Stimulated activated naive B cell treated with anti-CD40 and anti-IgM and Interleukin-4, amounts not matched to agents 10 μg/mL and 1 μg/mL and 100 μg/mL, for 72 hours (primary cell): ENCODE data around the gene XBP1.

ENCODE experiments used
- ATAC-seq, 2 donors: fragments of 150-1000 bp; cut with Tn5 transposase; replicated peaks; 2 replicates each; pipeline ENCODE4 v1.10.0; 2021; ENCODE audit warnings: moderate library complexity in 1 of 2
- DNase-seq: peaks from one replicate; pipeline ENCODE4 v3.0.0; 2021
- H3K27ac Mint-ChIP-seq: one replicate; pipeline ENCODE4 v1.8.0; 2022; ENCODE audit warnings: mild to moderate bottlenecking, mixed read lengths
- H3K27me3 Mint-ChIP-seq, 2 donors: one replicate each; pipeline ENCODE4 v1.8.0; 2022; ENCODE audit warnings: mixed read lengths in 2 of 2
- H3K36me3 Mint-ChIP-seq, 2 donors: one replicate each; pipeline ENCODE4 v1.8.0; 2022; ENCODE audit warnings: mixed read lengths in 2 of 2, mild to moderate bottlenecking in 1 of 2
- H3K4me1 Mint-ChIP-seq, 2 donors: one replicate each; pipeline ENCODE4 v1.8.0; 2022; ENCODE audit warnings: mixed read lengths in 2 of 2, mild to moderate bottlenecking in 1 of 2
- H3K4me3 Mint-ChIP-seq, 2 donors: one replicate each; pipeline ENCODE4 v1.8.0; 2022; ENCODE audit warnings: mild to moderate bottlenecking in 2 of 2, mixed read lengths in 2 of 2, moderate library complexity in 1 of 2
- H3K9me3 Mint-ChIP-seq, 2 donors: one replicate each; pipeline ENCODE4 v1.8.0; 2022; ENCODE audit warnings: mixed read lengths in 2 of 2, mild to moderate bottlenecking in 1 of 2

XBP1 gene

DNA sequence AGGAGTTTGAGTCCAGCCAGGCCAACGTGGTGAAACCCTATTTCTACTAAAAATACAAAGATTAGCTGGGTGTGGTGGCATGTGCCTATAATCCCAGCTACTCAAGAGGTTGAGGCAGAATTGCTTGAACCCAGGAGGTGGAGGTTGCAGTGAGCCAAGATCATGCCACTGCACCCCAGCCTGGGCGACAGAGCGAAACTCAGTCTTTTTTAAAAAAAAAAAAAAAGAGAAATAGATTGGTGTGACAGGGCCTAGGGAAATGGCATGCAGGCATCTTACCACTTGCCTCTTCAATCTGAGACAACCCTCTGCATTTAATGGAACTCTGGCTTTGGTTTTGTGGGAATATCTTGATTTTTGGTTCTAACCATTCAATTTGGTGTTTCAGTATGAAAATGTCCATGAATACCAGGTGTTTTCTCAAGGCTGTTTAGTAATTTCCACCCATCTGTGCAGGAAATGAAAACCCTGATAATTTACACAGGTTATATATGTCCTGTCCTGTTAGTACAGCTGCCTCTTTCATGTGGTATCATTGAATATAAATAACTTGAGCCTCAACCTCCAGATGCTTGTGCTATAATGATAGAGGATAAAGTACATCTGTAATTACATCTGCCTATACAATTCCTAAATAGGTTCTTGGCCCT, 8.4 kb downstream of the XBP1 start:
- peak; percentile 79 to 80 for ATAC-seq
- peak overlapping the region in 1 of 2 donors; percentile 17 for H3K4me3 Mint-ChIP-seq
- peaks cover 46 to 47% of the 10 kb centered on the region in 2 donors for H3K36me3 Mint-ChIP-seq
- H3K4me1 Mint-ChIP-seq = peaks cover 44 to 81% of the 10 kb centered on the region in 2 donors
- H3K27me3 Mint-ChIP-seq = no peaks in the 10 kb centered on the region
- H3K27ac Mint-ChIP-seq = peak overlapping the region; percentile 69
- no peak for DNase-seq
- H3K9me3 Mint-ChIP-seq = no peaks in the 10 kb centered on the region

DNA sequence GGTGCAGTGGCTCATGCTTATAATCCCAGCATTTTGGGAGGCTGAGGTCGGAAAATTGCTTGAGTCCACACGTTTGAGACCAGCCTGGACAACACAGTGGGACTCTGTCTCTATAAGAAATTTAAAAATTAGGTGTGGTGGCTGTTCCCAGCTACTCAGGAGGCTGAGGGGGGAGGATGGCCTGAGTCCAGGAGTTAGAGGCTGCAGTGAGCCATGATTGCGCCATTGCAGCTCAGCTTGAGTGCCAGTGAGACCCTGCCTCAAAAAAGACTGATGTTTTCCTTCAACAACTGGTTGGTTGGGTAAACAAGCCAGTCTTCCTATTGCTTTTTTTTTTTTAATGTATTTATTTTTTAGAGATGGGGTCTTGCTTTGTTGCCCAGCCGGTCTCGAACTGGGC, 9.2 kb downstream of the XBP1 start:
- H3K36me3 Mint-ChIP-seq = peaks cover 43 to 52% of the 10 kb centered on the region in 2 donors
- H3K27me3 Mint-ChIP-seq = no peaks in the 10 kb centered on the region
- no peaks in the 10 kb centered on the region for H3K9me3 Mint-ChIP-seq
- DNase-seq (no peak), ATAC-seq (no peak)
- H3K27ac Mint-ChIP-seq = no peak overlapping the region
- no peak overlapping the region for H3K4me3 Mint-ChIP-seq
- H3K4me1 Mint-ChIP-seq = peaks cover 37 to 72% of the 10 kb centered on the region in 2 donors

GRCh38 chr22:28788601-28789000, 11.8 kb downstream of the XBP1 start:
- Mint-ChIP-seq H3K27ac (no peak overlapping the region), H3K36me3 (peaks cover 42 to 50% of the 10 kb centered on the region in 2 donors), H3K27me3 (no peaks in the 10 kb centered on the region), H3K9me3 (no peaks in the 10 kb centered on the region), H3K4me1 (peaks cover 23 to 50% of the 10 kb centered on the region in 2 donors), H3K4me3 (no peak overlapping the region)
- DNase-seq (no peak), ATAC-seq (no peak)

- ATAC-seq (no peak), DNase-seq (no peak)
- Mint-ChIP-seq H3K4me1 (peaks cover 6 to 8% of the 10 kb centered on the region in 2 donors), H3K4me3 (no peak overlapping the region), H3K9me3 (no peaks in the 10 kb centered on the region), H3K36me3 (peaks cover 32 to 42% of the 10 kb centered on the region in 2 donors), H3K27ac (no peak overlapping the region), H3K27me3 (no peaks in the 10 kb centered on the region)
These were observed 16.3 kb downstream of the XBP1 start for GRCh38 chr22:28783786-28784671.

DNA sequence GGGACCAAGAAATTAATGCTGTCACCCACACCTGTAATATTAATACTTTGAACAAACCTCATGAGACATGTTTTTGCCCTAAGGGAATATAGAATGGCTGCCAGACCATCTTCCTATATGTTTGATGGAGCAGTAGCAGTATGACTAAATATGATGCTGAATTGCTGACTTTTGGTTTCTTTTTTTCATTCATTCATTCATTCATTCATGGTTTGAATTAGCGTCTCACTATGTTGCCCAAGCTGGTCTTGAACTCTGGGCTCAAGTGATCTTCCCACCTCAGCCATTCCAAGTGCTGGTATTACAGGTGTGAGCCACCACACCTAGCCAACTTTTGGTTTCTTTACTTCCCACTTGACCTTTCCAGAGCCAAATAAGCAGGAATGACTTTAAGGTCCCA, 20.1 kb downstream of the XBP1 start:
- Mint-ChIP-seq H3K27ac (no peak overlapping the region), H3K36me3 (peaks cover 30 to 34% of the 10 kb centered on the region in 2 donors), H3K4me3 (no peak overlapping the region), H3K9me3 (no peaks in the 10 kb centered on the region), H3K27me3 (no peaks in the 10 kb centered on the region), H3K4me1 (peaks cover 2 to 18% of the 10 kb centered on the region in 2 donors)
- no peak for ATAC-seq
- no peak for DNase-seq

- DNase-seq = no peak
- H3K27me3 Mint-ChIP-seq = no peaks in the 10 kb centered on the region
- ATAC-seq = no peak
- peaks cover 3 to 23% of the 10 kb centered on the region in 2 donors for H3K4me1 Mint-ChIP-seq
- peaks cover 26 to 33% of the 10 kb centered on the region in 2 donors for H3K36me3 Mint-ChIP-seq
- no peak overlapping the region for H3K27ac Mint-ChIP-seq
- no peak overlapping the region for H3K4me3 Mint-ChIP-seq
- no peaks in the 10 kb centered on the region for H3K9me3 Mint-ChIP-seq
These were observed 20.5 kb downstream of the XBP1 start for GRCh38 chr22:28779833-28780232.

GRCh38 chr22:28774378-28774777, 26.0 kb downstream of the XBP1 start:
- peaks cover 15 to 36% of the 10 kb centered on the region in 2 donors for H3K4me1 Mint-ChIP-seq
- peaks cover 16 to 25% of the 10 kb centered on the region in 2 donors for H3K36me3 Mint-ChIP-seq
- peak overlapping the region; percentile 47 to 72 for H3K4me3 Mint-ChIP-seq
- no peaks in the 10 kb centered on the region for H3K27me3 Mint-ChIP-seq
- DNase-seq = no peak
- H3K27ac Mint-ChIP-seq = peak overlapping the region; percentile 84
- no peak for ATAC-seq
- H3K9me3 Mint-ChIP-seq = peaks cover 2 to 5% of the 10 kb centered on the region in 2 donors

GRCh38 chr22:28773461-28773867, 26.9 kb downstream of the XBP1 start:
- Mint-ChIP-seq H3K27ac (peak overlapping the region; percentile 95), H3K4me3 (peak overlapping the region; percentile 88 to 93), H3K36me3 (peaks cover 16 to 25% of the 10 kb centered on the region in 2 donors), H3K9me3 (peaks cover 2 to 5% of the 10 kb centered on the region in 2 donors), H3K27me3 (no peaks in the 10 kb centered on the region), H3K4me1 (peaks cover 15 to 36% of the 10 kb centered on the region in 2 donors)
- DNase-seq (no peak), ATAC-seq (peak; percentile 3 to 4)

DNA sequence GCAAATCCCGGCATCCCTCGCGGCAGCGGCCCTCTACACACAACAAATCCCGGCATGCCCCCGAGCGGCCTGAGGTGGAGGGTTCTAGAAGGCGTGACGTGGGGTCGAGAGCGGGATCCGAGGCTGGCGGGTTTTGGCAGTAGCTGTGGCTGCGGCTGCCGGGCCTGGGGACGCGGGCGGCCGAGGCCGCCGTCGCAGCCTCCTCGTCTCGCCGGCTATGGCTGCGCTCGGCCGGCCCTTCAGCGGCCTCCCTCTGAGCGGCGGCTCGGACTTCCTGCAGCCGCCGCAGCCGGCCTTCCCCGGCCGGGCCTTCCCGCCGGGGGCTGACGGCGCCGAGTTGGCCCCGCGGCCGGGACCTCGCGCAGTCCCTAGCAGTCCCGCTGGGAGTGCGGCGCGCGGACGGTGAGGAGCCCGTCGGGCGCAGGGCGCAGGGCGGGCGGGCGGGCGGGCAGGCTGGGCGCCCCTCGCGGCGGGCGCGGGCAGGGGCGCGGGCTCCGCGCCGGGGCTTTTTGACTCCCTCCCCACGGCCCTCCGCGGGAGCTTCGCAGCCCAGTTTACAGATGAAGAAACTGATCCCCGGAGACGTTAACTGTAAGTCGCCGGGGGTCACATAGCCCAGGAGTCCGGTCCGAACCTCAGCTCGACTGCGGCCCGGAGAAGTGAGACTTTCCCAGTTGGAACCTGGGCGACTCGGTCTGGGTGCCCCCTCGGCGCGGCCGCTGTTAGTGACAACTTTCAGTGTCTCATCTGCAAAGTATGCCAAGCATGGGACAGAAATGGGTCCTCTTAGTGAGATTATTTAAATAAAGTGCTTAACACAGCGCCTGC, 27.5 kb downstream of the XBP1 start, which contains the start of gene CCDC117:
Gene CCDC117 (plus strand): TSS at position 63 of the 828 bp plus-strand sequence. CDS start 155 bp downstream, at position 218.
- peak within 1 kb of the TSS; percentile 97 for H3K27ac Mint-ChIP-seq
- peaks cover 2 to 5% of the 10 kb centered on the region in 2 donors for H3K9me3 Mint-ChIP-seq
- peaks cover 16 to 25% of the 10 kb centered on the region in 2 donors for H3K36me3 Mint-ChIP-seq
- ATAC-seq = peak; percentile 95 to 97
- H3K4me3 Mint-ChIP-seq = peak within 1 kb of the TSS; percentile 93
- H3K27me3 Mint-ChIP-seq = no peaks in the 10 kb centered on the region
- peaks cover 15 to 32% of the 10 kb centered on the region in 2 donors for H3K4me1 Mint-ChIP-seq
- DNase-seq = peak; percentile 90

- Mint-ChIP-seq H3K9me3 (peaks cover 2 to 5% of the 10 kb centered on the region in 2 donors), H3K36me3 (peaks cover 15 to 24% of the 10 kb centered on the region in 2 donors), H3K27ac (peak overlapping the region; percentile 25), H3K4me3 (no peak overlapping the region), H3K4me1 (peaks cover 15 to 27% of the 10 kb centered on the region in 2 donors), H3K27me3 (no peaks in the 10 kb centered on the region)
- DNase-seq (no peak), ATAC-seq (no peak)
These were observed 29.1 kb downstream of the XBP1 start for GRCh38 chr22:28771195-28771791.

- Mint-ChIP-seq H3K27me3 (no peaks in the 10 kb centered on the region), H3K4me1 (peaks cover 9 to 11% of the 10 kb centered on the region in 2 donors), H3K4me3 (no peak overlapping the region), H3K9me3 (peaks cover 2 to 5% of the 10 kb centered on the region in 2 donors), H3K27ac (no peak overlapping the region), H3K36me3 (peaks cover 4 to 8% of the 10 kb centered on the region in 2 donors)
- DNase-seq (no peak), ATAC-seq (no peak)
These were observed 30.8 kb downstream of the XBP1 start for GRCh38 chr22:28769394-28770085.

DNA sequence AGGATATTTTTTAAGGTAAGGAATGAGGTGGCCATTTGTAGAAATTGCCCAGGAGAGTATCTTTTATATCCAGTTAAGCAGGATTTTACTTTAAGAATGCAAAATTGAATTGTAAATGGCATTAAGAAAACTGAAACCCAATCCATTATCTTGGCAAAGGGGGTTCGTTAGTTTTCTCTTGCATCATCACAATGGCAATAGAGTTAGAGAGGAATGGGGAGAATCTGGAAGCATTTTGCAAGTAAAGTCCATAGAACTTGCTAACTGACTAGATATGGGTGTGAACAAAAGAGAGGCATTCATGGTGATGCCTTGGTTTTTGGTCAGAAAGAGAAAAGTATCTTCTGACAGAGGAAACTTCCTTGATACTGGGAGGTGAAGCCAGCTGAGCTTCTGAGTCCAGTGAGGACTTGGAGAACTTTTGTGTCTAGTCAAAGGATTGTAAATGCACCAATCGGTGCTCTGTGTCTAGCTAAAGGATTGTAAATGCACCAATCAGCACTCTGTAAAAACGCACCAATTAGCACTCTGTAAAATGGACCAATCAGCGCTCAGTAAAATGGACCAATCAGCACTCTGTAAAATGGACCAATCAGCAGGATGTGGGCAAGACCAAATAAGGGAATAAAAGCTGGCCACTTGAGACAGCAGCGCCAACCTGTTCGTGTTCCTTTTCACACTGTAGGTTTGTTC, 31.5 kb downstream of the XBP1 start:
- Mint-ChIP-seq H3K27me3 (no peaks in the 10 kb centered on the region), H3K9me3 (peaks cover 2 to 5% of the 10 kb centered on the region in 2 donors), H3K36me3 (peaks cover 3 to 6% of the 10 kb centered on the region in 2 donors), H3K4me1 (peaks cover 6 to 7% of the 10 kb centered on the region in 2 donors), H3K27ac (no peak overlapping the region), H3K4me3 (no peak overlapping the region)
- ATAC-seq (no peak), DNase-seq (no peak)

DNA sequence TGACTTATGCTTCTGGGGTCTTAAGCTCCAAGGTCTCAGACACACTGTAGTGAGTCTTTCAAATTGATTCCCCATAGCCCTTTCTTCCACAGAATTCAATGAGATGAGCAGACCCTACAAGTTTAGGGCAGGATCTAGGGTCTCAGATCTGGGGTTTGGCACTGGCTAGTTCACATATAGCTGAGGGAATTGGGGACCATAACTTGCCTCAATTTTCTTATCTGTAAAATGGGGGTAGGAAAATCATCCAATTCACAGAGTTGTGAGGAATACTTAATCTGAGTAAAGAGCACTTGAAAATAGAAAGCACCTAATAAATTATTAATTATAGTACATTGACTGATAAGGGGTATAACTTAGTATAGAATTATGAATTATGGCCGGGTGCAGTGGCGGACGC, 33.7 kb downstream of the XBP1 start:
- Mint-ChIP-seq H3K9me3 (peaks cover 2 to 5% of the 10 kb centered on the region in 2 donors), H3K27ac (no peak overlapping the region), H3K36me3 (no peaks in the 10 kb centered on the region), H3K27me3 (no peaks in the 10 kb centered on the region), H3K4me1 (peaks cover under 1% of the 10 kb centered on the region in 2 donors), H3K4me3 (no peak overlapping the region)
- ATAC-seq = no peak
- DNase-seq = no peak
